GM18507 (cell line): ENCODE data around the gene ITIH4.
A peak's percentile ranks its signal among the peaks of the same experiment; 100 is the strongest.
"Not testable (repeated sequence)": the region's sequence is repeated elsewhere in the genome, so short reads cannot be mapped to it uniquely, and the experiment has no call there.

ENCODE experiments used
- DNase-seq: peaks from one replicate; pipeline ENCODE4 v3.0.0; 2011; ENCODE audit warnings: low read depth; ENCODE audit not compliant: insufficient read length; ENCODE audit errors: extremely low spot score
- FAIRE-seq: peaks from 2 replicates; lab custom pipeline; 2011; peaks lifted over from hg19 to GRCh38; lab: Jason Lieb, UNC

ITIH4 gene

GRCh38 chr3:52788890-52789745 is 41.4 kb downstream of the ITIH4 start:
- FAIRE-seq: no peak
- DNase-seq: no peak

GRCh38 chr3:52787672-52788625 is 42.5 kb downstream of the ITIH4 start:
- DNase-seq: no peak
- no peak for FAIRE-seq

- FAIRE-seq: no peak
- no peak for DNase-seq
Measured at GRCh38 chr3:52787246-52787645, 43.2 kb downstream of the ITIH4 start.

GRCh38 chr3:52786330-52787215 is 43.9 kb downstream of the ITIH4 start:
- no peak for FAIRE-seq
- no peak for DNase-seq

GRCh38 chr3:52784931-52785590 is 45.4 kb downstream of the ITIH4 start:
- DNase-seq (no peak), FAIRE-seq (no peak)

GRCh38 chr3:52784021-52784621 is 46.4 kb downstream of the ITIH4 start:
- no peak for DNase-seq

GRCh38 chr3:52783211-52783555 is 47.3 kb downstream of the ITIH4 start:
- DNase-seq (no peak), FAIRE-seq (no peak)

More at GRCh38 chr3:52784021-52784621, 46.4 kb downstream of the ITIH4 start:
- FAIRE-seq: no peak

- DNase-seq: no peak
- FAIRE-seq: no peak
Measured at GRCh38 chr3:52782412-52783210, 47.9 kb downstream of the ITIH4 start.

- FAIRE-seq (no peak), DNase-seq (no peak)
Measured at GRCh38 chr3:52781741-52782140, 48.7 kb downstream of the ITIH4 start.

- no peak for DNase-seq
Measured at GRCh38 chr3:52779837-52780585, 50.5 kb downstream of the ITIH4 start.

GRCh38 chr3:52779011-52779836 is 51.2 kb downstream of the ITIH4 start:
- FAIRE-seq (peak; percentile 71), DNase-seq (peak; percentile 30)

More at GRCh38 chr3:52779837-52780585, 50.5 kb downstream of the ITIH4 start:
- FAIRE-seq: no peak

- FAIRE-seq (no peak), DNase-seq (no peak)
Measured at GRCh38 chr3:52777959-52778805, 52.3 kb downstream of the ITIH4 start.

GRCh38 chr3:52777127-52777958 is 53.1 kb downstream of the ITIH4 start, which contains the start of gene ITIH1:
ITIH1 (plus strand) TSS chr3:52777599; CDS start chr3:52777616, 17 bp downstream.
- DNase-seq: no peak
- FAIRE-seq: peak; percentile 67

GRCh38 chr3:52776486-52776885 is 54.0 kb downstream of the ITIH4 start:
- DNase-seq, FAIRE-seq: not testable (repeated sequence)
